ENCODE measurements around the gene INTS14. TPM values are rescaled to one million over a fixed set of nuclear protein-coding genes. Genes with fewer than 3 reads are reported as not detected.

The INTS14 gene
- total and polyA plus RNA-seq, 2 experiments from 2014 or later = 28.6 to 45.7 TPM

- Histone ChIP-seq H3K79me2 (no peaks in the 10 kb centered on the region), H3K9me2 (replicated peaks; ENCODE audit: insufficient read depth) (no peaks in the 10 kb centered on the region), H3K36me3 (replicated peaks; ENCODE audit: insufficient read depth, low read depth) (no peaks in the 10 kb centered on the region), H3K27me3 (no peaks in the 10 kb centered on the region), H3K4me3 (no peak overlapping the region), H3K4me2 (no peak overlapping the region), H4K20me1 (ENCODE audit: insufficient read depth, poor library complexity, severe bottlenecking) (no peaks in the 10 kb centered on the region), H3K27ac (no peak overlapping the region), H3K9me3 (ENCODE audit: low read depth) (no peaks in the 10 kb centered on the region), H2AFZ (no peak overlapping the region), H3K4me1 (ENCODE audit: insufficient read depth) (no peaks in the 10 kb centered on the region)
- WGBS (ENCODE audit: low lambda C conversion rate, missing lambda C conversion rate) = 73% methylated on average over 3 of the region's 3 CpGs
- DNase-seq (ENCODE audit: low spot score) = no peak
- TF ChIP-seq EZH2phosphoT487 (IDR thresholded peaks at IDR 0.05; ENCODE audit: low read depth, severe bottlenecking, unreplicated experiment) (no peak), EZH2 (IDR thresholded peaks at IDR 0.05; ENCODE audit: borderline replicate concordance) (no peak)
- TF ChIP-seq, protein P1, sequence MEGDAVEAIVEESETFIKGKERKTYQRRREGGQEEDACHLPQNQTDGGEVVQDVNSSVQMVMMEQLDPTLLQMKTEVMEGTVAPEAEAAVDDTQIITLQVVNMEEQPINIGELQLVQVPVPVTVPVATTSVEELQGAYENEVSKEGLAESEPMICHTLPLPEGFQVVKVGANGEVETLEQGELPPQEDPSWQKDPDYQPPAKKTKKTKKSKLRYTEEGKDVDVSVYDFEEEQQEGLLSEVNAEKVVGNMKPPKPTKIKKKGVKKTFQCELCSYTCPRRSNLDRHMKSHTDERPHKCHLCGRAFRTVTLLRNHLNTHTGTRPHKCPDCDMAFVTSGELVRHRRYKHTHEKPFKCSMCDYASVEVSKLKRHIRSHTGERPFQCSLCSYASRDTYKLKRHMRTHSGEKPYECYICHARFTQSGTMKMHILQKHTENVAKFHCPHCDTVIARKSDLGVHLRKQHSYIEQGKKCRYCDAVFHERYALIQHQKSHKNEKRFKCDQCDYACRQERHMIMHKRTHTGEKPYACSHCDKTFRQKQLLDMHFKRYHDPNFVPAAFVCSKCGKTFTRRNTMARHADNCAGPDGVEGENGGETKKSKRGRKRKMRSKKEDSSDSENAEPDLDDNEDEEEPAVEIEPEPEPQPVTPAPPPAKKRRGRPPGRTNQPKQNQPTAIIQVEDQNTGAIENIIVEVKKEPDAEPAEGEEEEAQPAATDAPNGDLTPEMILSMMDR (IDR thresholded peaks at IDR 0.05; ENCODE audit: poor library complexity) = no peak
Measured at GRCh38 chr15:65629548-65629947, 18.6 kb upstream of the INTS14 start.

GRCh38 chr15:65626856-65627255 lies 15.9 kb upstream of the INTS14 start:
- DNase-seq (ENCODE audit: low spot score) = no peak
- no peak overlapping the region for H3K27ac ChIP-seq
- no peaks in the 10 kb centered on the region for H3K4me1 ChIP-seq (ENCODE audit: insufficient read depth)
- H3K4me2 ChIP-seq = no peak overlapping the region
- H3K79me2 ChIP-seq = no peaks in the 10 kb centered on the region
- no peaks in the 10 kb centered on the region for H4K20me1 ChIP-seq (ENCODE audit: insufficient read depth, poor library complexity, severe bottlenecking)
- H3K9me3 ChIP-seq (ENCODE audit: low read depth) = no peaks in the 10 kb centered on the region
- H3K27me3 ChIP-seq = no peaks in the 10 kb centered on the region
- H3K9me2 ChIP-seq (replicated peaks; ENCODE audit: insufficient read depth) = no peaks in the 10 kb centered on the region
- no peak overlapping the region for H3K4me3 ChIP-seq
- TF ChIP-seq EZH2phosphoT487 (IDR thresholded peaks at IDR 0.05; ENCODE audit: low read depth, severe bottlenecking, unreplicated experiment) (no peak), EZH2 (IDR thresholded peaks at IDR 0.05; ENCODE audit: borderline replicate concordance) (no peak)
- TF ChIP-seq, protein P1 (IDR thresholded peaks at IDR 0.05; ENCODE audit: poor library complexity) = no peak
- WGBS (ENCODE audit: low lambda C conversion rate, missing lambda C conversion rate) = 64% methylated on average over 4 of the region's 4 CpGs
- no peak overlapping the region for H2AFZ ChIP-seq
- H3K36me3 ChIP-seq (replicated peaks; ENCODE audit: insufficient read depth, low read depth) = no peaks in the 10 kb centered on the region

DNA sequence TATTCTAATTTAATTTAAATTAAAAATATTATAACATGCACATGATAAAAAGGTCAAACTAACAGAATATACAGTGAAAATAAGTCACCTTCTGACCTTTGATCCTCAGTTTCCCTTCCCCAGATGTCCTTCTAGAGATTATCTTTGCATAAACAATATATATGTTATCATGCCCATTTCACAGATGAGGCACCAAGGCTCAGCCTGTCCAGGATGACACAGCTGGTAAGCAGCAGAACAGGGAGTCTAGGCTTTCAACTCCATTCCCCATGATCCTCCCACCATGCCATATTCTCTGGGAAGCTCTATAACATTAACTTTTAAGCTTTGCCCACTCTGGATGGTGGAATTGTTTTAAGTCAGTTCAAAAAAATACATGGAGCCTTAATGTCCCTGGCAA lies 12.2 kb upstream of the INTS14 start:
- H3K27me3 ChIP-seq = no peaks in the 10 kb centered on the region
- H3K4me3 ChIP-seq = no peak overlapping the region
- H3K27ac ChIP-seq = no peak overlapping the region
- no peak overlapping the region for H2AFZ ChIP-seq
- H3K36me3 ChIP-seq (replicated peaks; ENCODE audit: insufficient read depth, low read depth) = no peaks in the 10 kb centered on the region
- TF ChIP-seq, protein P1 (IDR thresholded peaks at IDR 0.05; ENCODE audit: poor library complexity) = no peak
- TF ChIP-seq EZH2phosphoT487 (IDR thresholded peaks at IDR 0.05; ENCODE audit: low read depth, severe bottlenecking, unreplicated experiment) (no peak), EZH2 (IDR thresholded peaks at IDR 0.05; ENCODE audit: borderline replicate concordance) (no peak)
- no peaks in the 10 kb centered on the region for H3K4me1 ChIP-seq (ENCODE audit: insufficient read depth)
- no peaks in the 10 kb centered on the region for H3K9me3 ChIP-seq (ENCODE audit: low read depth)
- no peak for DNase-seq (ENCODE audit: low spot score)
- no peaks in the 10 kb centered on the region for H3K9me2 ChIP-seq (replicated peaks; ENCODE audit: insufficient read depth)
- H3K79me2 ChIP-seq = no peaks in the 10 kb centered on the region
- H3K4me2 ChIP-seq = no peak overlapping the region
- H4K20me1 ChIP-seq (ENCODE audit: insufficient read depth, poor library complexity, severe bottlenecking) = no peaks in the 10 kb centered on the region

- Histone ChIP-seq H3K27me3 (no peaks in the 10 kb centered on the region), H3K79me2 (no peaks in the 10 kb centered on the region), H3K4me2 (no peak within 1 kb of the TSS), H3K4me1 (ENCODE audit: insufficient read depth) (no peaks in the 10 kb centered on the region), H3K36me3 (replicated peaks; ENCODE audit: insufficient read depth, low read depth) (no peaks in the 10 kb centered on the region), H3K27ac (no peak within 1 kb of the TSS), H2AFZ (no peak within 1 kb of the TSS), H3K9me2 (replicated peaks; ENCODE audit: insufficient read depth) (no peaks in the 10 kb centered on the region), H4K20me1 (ENCODE audit: insufficient read depth, poor library complexity, severe bottlenecking) (no peaks in the 10 kb centered on the region), H3K4me3 (no peak within 1 kb of the TSS), H3K9me3 (ENCODE audit: low read depth) (no peaks in the 10 kb centered on the region)
- DNase-seq (ENCODE audit: low spot score) = no peak
- TF ChIP-seq EZH2 (IDR thresholded peaks at IDR 0.05; ENCODE audit: borderline replicate concordance) (no peak), EZH2phosphoT487 (IDR thresholded peaks at IDR 0.05; ENCODE audit: low read depth, severe bottlenecking, unreplicated experiment) (no peak)
- TF ChIP-seq, protein P1 (IDR thresholded peaks at IDR 0.05; ENCODE audit: poor library complexity) = no peak
- WGBS (ENCODE audit: low lambda C conversion rate, missing lambda C conversion rate) = 86% methylated on average over 6 of the region's 6 CpGs
Measured at GRCh38 chr15:65621638-65622037, 10.7 kb upstream of the INTS14 start, which contains the start of gene SLC24A1. Gene SLC24A1, plus strand, starts transcription at chr15:65621938. Its CDS starts 2,143 bp downstream, at chr15:65624081.

Data from hepatocyte (in vitro differentiated cells).